Heart left ventricle (tissue), 13 donors: ENCODE results near the gene PRSS57.

Experiments
- CTCF ChIP-seq, 12 donors: fragments of 200-600 bp; sonication (generic) in 4 of 12; IDR thresholded peaks; one replicate each; pipeline versions ENCODE4 v1.5.0 to v1.8.0; 2018 to 2022; ENCODE audit warnings: antibody characterized with exemption in 12 of 12, mild to moderate bottlenecking in 5 of 12
- POLR2A ChIP-seq, 2 donors: fragments of 450-650 bp; IDR thresholded peaks; one replicate each; pipeline ENCODE4 v1.6.1; 2017; ENCODE audit warnings: antibody characterized with exemption in 2 of 2, mild to moderate bottlenecking in 2 of 2, moderate library complexity in 2 of 2
- donor health status: ischemic (EF 13 %, LVEDD 7.1; RV severe dilation, severe dysfunction).
- donor health status: DM: no; HTN: yes; CAD: no.
- donor health status: DM: no; HTN: no; CAD: no.
- donor health status: ischemic (EF 25% LVEDD 6.9; RV normal size, moderate dysfunction).
- donor health status: ischemic (EF 25% LVEDD 5.7; RV mildly dilated, moderate dysfunction).
- donor health status: ischemic (EF 35%, LVEDD 5.7; RV mildly dilated, moderate dysfunction).
- donor health status: nonischemic (EF 11% LVEDD 7.7; RV severe dilation, severe dysfunction).
- donor health status: DM: yes; HTN: yes; CAD: no.
- donor health status: PGD.
- donor health status: ischemic (EF 29% LVEDD 5.4; RV normal size, mild dysfunction).
- donor health status: nonischemic (EF 23%, LVEDD 6.1; RV moderate dilation, normal function).

DNA sequence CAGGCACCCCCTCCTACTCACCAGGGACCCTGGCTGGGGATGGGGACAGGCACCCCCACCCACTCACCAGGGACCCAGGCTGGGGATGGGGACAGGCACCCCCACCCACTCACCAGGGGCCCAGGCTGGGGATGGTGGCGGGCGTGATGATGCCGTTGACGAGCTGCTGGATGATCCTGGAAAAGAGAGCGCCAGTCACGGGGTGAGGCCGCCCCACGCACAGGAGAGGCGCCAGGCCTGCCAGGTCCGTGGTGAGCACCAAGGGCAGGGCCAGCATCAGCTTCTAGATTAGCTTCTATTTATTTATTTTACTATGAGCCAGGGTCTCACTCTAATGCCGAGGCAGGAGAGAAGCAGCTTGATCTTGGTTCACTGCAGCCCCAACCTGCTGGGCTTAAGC lies 45.1 kb downstream of the PRSS57 start:
- TF ChIP-seq POLR2A (IDR thresholded peaks at IDR 0.05) (no peak), CTCF (IDR thresholded peaks at IDR 0.05) (no peak)
